Heart right ventricle (tissue), 16 donors: ENCODE measurements around the gene ADRA1B. TPM values are rescaled to one million over a fixed set of nuclear protein-coding genes. Genes with fewer than 3 reads are reported as not detected.

ENCODE experiments used
- ATAC-seq, 8 donors: fragments of 200-7000 bp; cut with Tn5 transposase; one replicate each; pipeline ENCODE4 v1.9.1; 2020; ENCODE audit warnings: mild to moderate bottlenecking in 8 of 8, moderate library complexity in 8 of 8, moderate number of reproducible peaks in 1 of 8
- DNase-seq, 2 donors: peaks; one replicate each; pipeline ENCODE4 v3.0.0-alpha.2; 2020
- H3K27ac ChIP-seq, 10 donors: fragments of 200-600 bp; sonication (generic) in 2 of 10; one replicate each; pipeline versions ENCODE4 v1.5.0 to v1.8.0; 2020 to 2022; ENCODE audit warnings: mild to moderate bottlenecking in 3 of 10
- H3K27me3 ChIP-seq, 7 donors: fragments of 200-600 bp; one replicate each; pipeline ENCODE4 v1.8.0; 2021 to 2022; ENCODE audit warnings: mild to moderate bottlenecking in 2 of 7
- H3K36me3 ChIP-seq, 9 donors: fragments of 200-600 bp; sonication (generic) in 1 of 9; one replicate each; pipeline versions ENCODE4 v1.5.0 to v1.8.0; 2020 to 2022; ENCODE audit warnings: mild to moderate bottlenecking in 2 of 9
- H3K4me1 ChIP-seq, 9 donors: fragments of 200-600 bp; sonication (generic) in 1 of 9; one replicate each; pipeline versions ENCODE4 v1.5.0 to v1.8.0; 2020 to 2022; ENCODE audit warnings: mild to moderate bottlenecking in 4 of 9
- H3K4me3 ChIP-seq, 10 donors: fragments of 200-600 bp; sonication (generic) in 2 of 10; one replicate each; pipeline versions ENCODE4 v1.5.0 to v1.8.0; 2020 to 2022; ENCODE audit warnings: mild to moderate bottlenecking in 7 of 10, moderate library complexity in 2 of 10
- H3K9me3 ChIP-seq, 11 donors: fragments of 200-600 bp in 10 of 11; sonication (generic) in 2 of 11; one replicate each; pipeline versions ENCODE4 v1.5.0 to v1.8.0; 2013 to 2022; ENCODE audit warnings: mild to moderate bottlenecking in 2 of 11, control low read depth in 1 of 11, moderate library complexity in 1 of 11
- CTCF ChIP-seq, 9 donors: fragments of 200-600 bp; sonication (generic) in 2 of 9; IDR thresholded peaks; one replicate each; pipeline versions ENCODE4 v1.5.0 to v1.8.0; 2021 to 2022; ENCODE audit warnings: antibody characterized with exemption in 9 of 9, mild to moderate bottlenecking in 5 of 9, moderate library complexity in 1 of 9
- WGBS, 2 donors: extraction: QIAGEN DNeasy Blood & Tissue Kit; methylation state at CpG; one replicate each; pipeline ENCODE4 v1.1.7; 2013; ENCODE audit warnings: inconsistent platforms in 1 of 2; 5-methylcytosine and 5-hydroxymethylcytosine counted together
- intact Hi-C, 10 donors: fragments of 100-400 bp; cut with DNase I; formaldehyde crosslinking; loops; one replicate each; pipeline versions ENCODE4 v1.11.1 to v1.14.2; 2022
- long read RNA-seq, 3 donors: library from polyadenylated mRNA; unstranded; transcript quantifications; one replicate each; pipeline ENCODE4 v2.0.0, GENCODE V29; 2020 to 2021
- polyA plus RNA-seq, 2 donors: library from polyadenylated mRNA; stranded (reverse); fragments of 200-250 nt; gene quantifications; one replicate each; pipeline ENCODE4 v1.2.3, GENCODE V29; 2013
- total RNA-seq, 10 donors: library from RNA; stranded (reverse); fragmentation: NEBNext Ultra II Directional in 3 of 10; extraction: Animal tissue kit (Norgen Biotek cat#: 25700) in 3 of 10; gene quantifications; one replicate each; pipeline versions ENCODE4 v1.2.1 to v1.2.4, GENCODE V29; 2021 to 2023
- donor health status: Arrhythmogenic right ventricular cardiomyopathy.
- donor health status: ischemic (EF 13 %, LVEDD 7.1; RV severe dilation, severe dysfunction).
- donor health status: healthy with polysubstance abuse.
- donor health status: DM: no; HTN: yes; CAD: no.
- donor health status: DM: no; HTN: no; CAD: no.
- donor health status: ischemic (EF 25% LVEDD 6.9; RV normal size, moderate dysfunction).
- donor health status: ischemic (EF 25% LVEDD 5.7; RV mildly dilated, moderate dysfunction).
- donor health status: healthy.
- donor health status: DM: yes; HTN: yes; CAD: no.
- donor health status: Ischemic cardiomyopathy.
- donor health status: ischemic (EF 35%, LVEDD 5.7; RV mildly dilated, moderate dysfunction).
- donor health status: nonischemic (EF 11% LVEDD 7.7; RV severe dilation, severe dysfunction).
- donor health status: DM: yes; HTN: yes; CAD: no.
- donor health status: PGD.
- donor health status: ischemic (EF 29% LVEDD 5.4; RV normal size, mild dysfunction).
- donor health status: nonischemic (EF 23%, LVEDD 6.1; RV moderate dilation, normal function).

ADRA1B gene
- total RNA-seq, result 1 to 10 TPM in 9 of 10 donors, under 1 TPM in 1; 0.77 to 4.1 (median 1.8) TPM
- 1 to 10 TPM in 1 of 2 donors, under 1 TPM in 1; 0.44 to 2.5 TPM for polyA plus RNA-seq
- long read RNA-seq, donor 1, result 0 reads
- long read RNA-seq, donor 2, partial matches to known transcripts, result 0 of 5 reads
- long read RNA-seq, donor 2, other reads (novel, unspliced or antisense), result 2 of 5 reads
- long read RNA-seq, donor 3, result 0 reads

GRCh38 chr5:159915904-159916840, at the start of gene ADRA1B:
ADRA1B (plus strand) TSS chr5:159916482; CDS start chr5:159916906, 424 bp downstream.
- peak; percentile 35 to 75 (median 55) for TF ChIP-seq CTCF (IDR thresholded peaks at IDR 0.05)
- Histone ChIP-seq H3K27ac (peak within 1 kb of the TSS in 9 of 10 donors; percentile 26 to 78 (median 70)), H3K9me3 (no peaks in the 10 kb centered on the region), H3K4me1 (peaks cover 0 to 29% (median 11%) of the 10 kb centered on the region in 9 donors), H3K4me3 (peak within 1 kb of the TSS; percentile 16 to 63 (median 54)), H3K36me3 (no peaks in the 10 kb centered on the region), H3K27me3 (peaks cover 0 to 59% (median 0%) of the 10 kb centered on the region in 7 donors)
- DNase-seq (peak; percentile 62 to 78), ATAC-seq (peak; percentile 76 to 93 (median 88))
- WGBS, 2 donors, result 1 to 2% methylated on average over 47 to 81 of the region's 81 CpGs
- intact Hi-C loops, result loop anchor here in 9 of 10 donors (2.0 to 10.0 kb wide), 14 partner anchors 141 to 589 kb away; partner anchors contain the start of gene IL12B (in 1 of the 9)

GRCh38 chr5:159873680-159874079, 42.6 kb upstream of the ADRA1B start:
- H3K9me3 ChIP-seq, result no peaks in the 10 kb centered on the region
- ATAC-seq (no peak), DNase-seq (no peak)
- intact Hi-C loops, result no loop called here
- no peak overlapping the region for H3K4me3 ChIP-seq
- no peaks in the 10 kb centered on the region for H3K27me3 ChIP-seq
- no peaks in the 10 kb centered on the region for H3K36me3 ChIP-seq
- no peak overlapping the region for H3K27ac ChIP-seq
- H3K4me1 ChIP-seq, result peaks cover 0 to 15% (median 11%) of the 10 kb centered on the region in 9 donors
- 74 to 83% methylated on average over 2 of the region's 2 CpGs for WGBS, 2 donors
- TF ChIP-seq CTCF (IDR thresholded peaks at IDR 0.05), result no peak

- DNase-seq (no peak), ATAC-seq (no peak)
- no peaks in the 10 kb centered on the region for H3K9me3 ChIP-seq
- no peak overlapping the region for H3K4me3 ChIP-seq
- no peak overlapping the region for H3K27ac ChIP-seq
- no peak for TF ChIP-seq CTCF (IDR thresholded peaks at IDR 0.05)
- no peaks in the 10 kb centered on the region for H3K36me3 ChIP-seq
- H3K27me3 ChIP-seq, result no peaks in the 10 kb centered on the region
- intact Hi-C loops, result no loop called here
- H3K4me1 ChIP-seq, result peaks cover 0 to 21% (median 15%) of the 10 kb centered on the region in 9 donors
Observed at GRCh38 chr5:159874263-159874662, 42.0 kb upstream of the ADRA1B start.

- H3K27ac ChIP-seq, result peak overlapping the region in 5 of 10 donors; percentile 71 to 81 (median 73)
- ATAC-seq, result peak in 2 of 8 donors; percentile 19 to 23
- intact Hi-C loops, result no loop called here
Observed at GRCh38 chr5:159877016-159877415, 39.3 kb upstream of the ADRA1B start.

More at GRCh38 chr5:159877016-159877415, 39.3 kb upstream of the ADRA1B start:
- DNase-seq, result no peak
- no peaks in the 10 kb centered on the region for H3K9me3 ChIP-seq
- H3K27me3 ChIP-seq, result no peaks in the 10 kb centered on the region
- H3K4me1 ChIP-seq, result peaks cover 0 to 26% (median 19%) of the 10 kb centered on the region in 9 donors
- 71 to 84% methylated on average over 8 of the region's 8 CpGs for WGBS, 2 donors
- no peak for TF ChIP-seq CTCF (IDR thresholded peaks at IDR 0.05)
- H3K36me3 ChIP-seq, result no peaks in the 10 kb centered on the region
- no peak overlapping the region for H3K4me3 ChIP-seq
